Activated T-helper 1 cell treated with anti-CD3 and anti-CD28 coated beads, Interleukin-2, amount 50 U/mL, for 16 hours (primary cell): ENCODE results near the gene GINS3.

Experiments used
- DNase-seq, 2 donors: peaks; one replicate each; pipeline ENCODE4 v3.0.0-alpha.2; 2020; ENCODE audit warnings: low read depth in 1 of 2, low spot score in 1 of 2

The GINS3 gene

DNA sequence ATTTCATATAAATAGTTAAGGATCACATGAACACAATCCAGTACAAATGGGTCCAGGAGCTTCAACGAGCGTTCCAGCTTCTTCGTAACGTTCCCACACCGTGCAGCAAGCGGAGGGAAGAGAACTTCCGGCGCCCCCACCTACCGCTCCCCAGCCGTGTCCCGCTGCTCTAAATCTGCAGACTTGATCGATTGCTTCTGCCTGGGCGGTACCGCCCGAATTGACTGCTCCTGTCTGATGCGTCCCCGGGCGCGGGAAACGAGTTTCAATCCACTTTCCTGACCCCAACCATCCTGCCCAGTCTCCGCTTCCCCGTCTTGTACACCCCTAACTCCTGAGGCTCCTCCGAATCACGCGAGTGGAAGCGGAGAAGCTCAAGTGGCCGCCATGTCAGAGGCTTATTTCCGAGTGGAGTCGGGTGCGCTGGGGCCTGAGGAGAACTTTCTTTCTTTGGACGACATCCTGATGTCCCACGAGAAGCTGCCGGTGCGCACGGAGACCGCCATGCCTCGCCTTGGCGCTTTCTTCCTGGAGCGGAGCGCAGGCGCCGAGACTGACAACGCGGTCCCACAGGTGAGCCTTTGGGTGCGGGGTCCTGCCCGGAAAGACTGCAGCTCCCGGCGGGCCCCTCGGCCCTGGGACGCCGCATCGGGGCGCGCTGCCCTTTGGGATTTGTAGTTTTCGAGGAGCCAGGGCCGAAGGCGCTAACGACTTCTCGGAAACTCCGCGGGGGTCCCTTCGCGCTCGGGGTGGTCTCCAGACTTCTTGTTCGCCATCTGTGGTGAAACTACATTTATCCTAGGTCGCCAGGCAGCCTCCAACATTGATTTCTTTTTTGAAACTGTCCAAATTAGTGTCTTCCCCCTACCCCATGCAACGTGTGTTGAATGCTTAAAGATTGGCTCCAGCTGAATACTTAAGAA, at the start of gene GINS3:
Gene GINS3 (plus strand): TSS at position 257 of the 923 bp plus-strand sequence. CDS start 131 bp downstream, at position 388.
- peak; percentile 64 to 66 for DNase-seq

DNA sequence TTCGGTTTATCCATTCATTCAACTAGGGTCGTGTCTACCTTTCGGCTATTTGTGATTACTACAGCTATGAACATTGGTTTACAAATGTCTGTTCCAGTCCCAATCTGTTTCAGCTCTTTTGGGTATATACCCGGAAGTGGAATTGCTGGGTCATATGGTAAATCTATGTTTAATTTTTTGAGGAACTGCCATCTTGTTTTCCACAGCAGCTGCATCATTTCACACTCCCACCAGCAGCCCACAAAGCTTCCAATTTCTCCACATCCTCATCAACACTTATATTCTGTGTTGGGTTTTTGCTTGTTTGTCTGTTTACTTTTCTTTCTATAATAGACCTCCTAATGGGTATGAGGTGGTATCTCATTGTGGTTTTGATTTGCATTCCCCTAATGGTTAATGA, 48.7 kb upstream of the GINS3 start:
- DNase-seq, result no peak

GRCh38 chr16:58345574-58346354, 46.5 kb upstream of the GINS3 start:
- DNase-seq, result no peak

- no peak for DNase-seq
These were observed 45.4 kb upstream of the GINS3 start for GRCh38 chr16:58346831-58347371.

GRCh38 chr16:58348986-58349385, 43.3 kb upstream of the GINS3 start:
- DNase-seq, result no peak

DNA sequence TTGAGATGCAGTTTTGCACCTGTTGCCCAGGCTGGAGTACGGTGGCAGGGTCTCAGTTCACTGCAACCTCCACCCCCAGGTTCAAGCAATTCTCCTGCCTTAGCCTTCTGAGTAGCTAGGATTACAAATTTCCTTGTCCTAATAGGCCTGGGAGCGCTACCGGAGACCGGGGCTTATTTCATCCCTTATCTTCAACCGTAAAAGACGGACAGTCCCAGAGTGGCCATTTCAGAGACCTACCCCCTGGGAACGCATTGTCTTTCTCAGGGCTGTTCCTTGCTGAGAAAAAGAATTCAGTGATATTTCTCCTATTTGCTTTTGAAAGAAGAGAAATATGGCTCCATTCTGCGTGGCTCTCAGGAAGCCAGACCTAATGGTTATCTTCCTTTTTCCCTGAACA, 39.6 kb upstream of the GINS3 start:
- no peak for DNase-seq

GRCh38 chr16:58360041-58360634, 32.1 kb upstream of the GINS3 start:
- no peak for DNase-seq

DNA sequence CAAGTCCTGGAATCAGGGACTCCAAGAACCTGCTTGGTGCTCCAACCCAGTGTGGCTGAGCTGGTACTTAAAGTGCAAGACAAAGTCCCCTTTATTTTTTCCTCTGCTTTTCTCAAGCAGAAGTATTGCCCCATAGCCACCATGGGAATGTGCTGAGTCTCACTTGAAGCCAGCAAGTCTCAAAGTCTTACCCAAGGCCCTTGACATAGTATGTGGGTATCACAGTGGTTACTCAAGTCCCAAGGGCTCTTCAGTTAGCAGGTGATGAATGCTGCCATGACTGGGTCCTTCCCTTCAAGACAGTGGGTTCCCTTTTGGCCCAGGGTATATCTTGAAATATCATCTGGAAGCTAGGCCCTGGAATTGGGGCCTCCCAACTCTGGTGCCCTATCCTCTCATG, 30.5 kb upstream of the GINS3 start:
- DNase-seq, result no peak

DNA sequence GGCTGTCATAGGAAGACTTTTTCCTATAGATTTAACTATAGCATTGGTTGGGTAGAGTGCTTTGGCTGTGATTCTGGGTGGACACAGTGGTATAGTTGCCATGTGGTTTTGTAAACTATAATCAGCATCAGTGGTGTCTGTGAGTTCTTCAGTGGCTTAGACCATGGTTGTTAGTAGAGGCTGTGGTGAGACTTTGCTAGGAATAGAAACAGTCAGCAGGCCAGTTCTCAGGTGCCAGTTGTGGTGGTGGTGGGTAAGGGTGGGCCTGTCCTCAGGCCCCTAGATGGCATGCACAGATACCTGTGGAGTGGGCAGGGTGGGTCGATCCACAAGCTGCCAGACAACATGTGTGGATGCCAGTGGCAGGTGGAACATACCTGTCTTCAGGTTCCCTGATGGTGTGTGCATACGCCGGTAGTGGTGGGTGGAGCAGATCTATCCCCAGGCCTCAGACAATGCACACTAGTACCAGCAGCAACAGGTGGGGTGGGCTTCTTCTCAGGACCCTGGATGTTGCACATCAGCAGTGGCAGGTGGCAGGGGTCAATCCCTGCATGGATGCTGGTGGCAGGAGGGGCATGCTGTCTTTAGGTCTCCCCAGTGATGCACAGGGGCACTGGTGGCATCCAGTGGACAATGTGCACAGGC, 28.4 kb upstream of the GINS3 start:
- DNase-seq, result no peak

- no peak for DNase-seq
These were observed 26.6 kb upstream of the GINS3 start for GRCh38 chr16:58365623-58366022.

DNA sequence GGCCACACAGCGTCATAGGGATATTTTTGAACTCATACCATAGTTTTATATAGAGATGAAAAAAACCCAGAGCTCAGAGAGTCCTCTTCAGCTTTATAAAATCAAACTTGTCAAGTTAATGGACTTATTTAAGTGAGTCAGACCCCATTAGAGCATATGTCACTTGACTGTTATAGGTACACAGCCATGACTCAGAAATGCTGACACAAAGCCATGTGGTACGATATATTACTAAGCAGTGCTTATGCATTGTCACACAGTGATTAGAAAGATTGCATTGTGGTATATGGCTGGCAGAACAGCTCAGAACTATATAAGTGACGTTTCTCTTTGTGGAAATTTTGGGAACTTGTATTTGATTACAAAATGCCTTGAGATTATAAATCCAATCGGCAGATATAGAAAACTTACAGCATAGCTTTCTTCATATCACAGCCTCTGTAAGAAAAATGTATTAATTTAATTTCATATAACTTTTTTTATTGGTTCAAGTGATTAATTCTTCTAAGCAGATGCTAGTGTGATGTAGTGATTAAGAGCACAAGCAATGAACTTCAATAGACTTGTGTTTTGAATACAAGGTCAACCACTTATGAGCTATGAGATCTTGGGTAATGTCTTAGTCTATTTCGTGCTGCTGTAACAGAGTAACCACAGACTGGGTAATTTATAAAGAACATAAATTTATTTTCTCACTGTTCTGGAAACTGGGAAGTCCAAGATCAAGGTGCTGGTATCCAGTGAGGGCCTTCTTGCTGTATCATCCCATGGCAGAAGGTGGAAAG, 25.8 kb upstream of the GINS3 start:
- no peak for DNase-seq

- DNase-seq, result no peak
These were observed 25.0 kb upstream of the GINS3 start for GRCh38 chr16:58367252-58367651.

DNA sequence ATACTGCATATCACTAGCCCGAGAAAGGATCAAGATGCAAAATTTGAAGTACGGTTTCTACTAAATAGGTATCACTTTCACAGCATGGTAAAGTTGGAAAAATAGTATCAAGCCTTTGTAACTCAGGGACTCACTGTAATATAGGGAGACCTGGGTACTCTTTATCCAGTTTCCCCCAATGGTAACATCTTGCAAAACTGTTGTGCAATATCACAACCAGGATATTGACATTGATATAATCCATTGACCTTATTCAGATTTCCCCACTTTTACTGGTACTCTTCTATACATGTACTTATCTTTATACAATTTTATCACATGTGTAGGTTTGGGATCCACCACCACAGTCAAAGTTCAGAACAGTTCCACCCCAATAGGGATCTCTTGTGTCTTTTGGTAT, 20.4 kb upstream of the GINS3 start:
- DNase-seq, result no peak

- no peak for DNase-seq
These were observed 16.9 kb upstream of the GINS3 start for GRCh38 chr16:58375386-58375785.

DNA sequence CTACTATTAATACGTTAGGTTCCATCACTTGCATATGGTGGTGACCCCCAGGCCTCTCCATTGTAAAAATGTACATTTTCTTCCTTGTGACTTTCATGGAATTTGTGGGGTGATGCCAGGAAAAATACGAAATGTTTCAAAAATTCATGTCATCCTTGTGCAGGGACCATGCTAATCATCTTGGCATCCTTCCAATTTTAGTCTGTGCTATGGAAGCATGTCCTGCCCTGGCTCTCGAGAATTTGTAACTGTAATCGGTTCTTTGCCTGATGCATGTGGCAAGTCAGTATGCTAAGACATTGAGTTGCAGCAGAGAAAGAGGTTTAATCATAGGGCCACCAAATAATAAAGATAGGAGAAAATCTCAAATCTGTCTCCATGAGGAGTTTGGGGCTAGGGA, 14.3 kb upstream of the GINS3 start:
- DNase-seq, result no peak

DNA sequence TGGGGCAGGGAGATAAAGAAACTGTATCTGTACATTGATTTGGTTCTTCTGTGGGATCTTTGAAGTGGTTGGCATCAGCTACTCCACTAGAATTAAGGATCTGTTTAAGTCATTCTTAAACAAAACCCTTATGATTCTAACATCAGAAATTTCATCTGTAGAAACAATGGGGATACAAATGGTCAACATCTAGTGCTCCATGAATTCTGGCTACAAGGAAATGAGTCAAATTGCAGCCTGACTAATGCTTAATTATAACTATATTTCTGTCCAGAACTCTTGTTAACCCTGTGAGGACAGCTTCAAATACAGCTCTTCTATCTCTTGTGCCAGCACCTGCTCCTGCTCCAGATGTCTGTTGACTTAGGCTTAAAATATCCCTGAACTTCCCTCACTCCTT, 13.9 kb upstream of the GINS3 start:
- DNase-seq, result no peak

DNA sequence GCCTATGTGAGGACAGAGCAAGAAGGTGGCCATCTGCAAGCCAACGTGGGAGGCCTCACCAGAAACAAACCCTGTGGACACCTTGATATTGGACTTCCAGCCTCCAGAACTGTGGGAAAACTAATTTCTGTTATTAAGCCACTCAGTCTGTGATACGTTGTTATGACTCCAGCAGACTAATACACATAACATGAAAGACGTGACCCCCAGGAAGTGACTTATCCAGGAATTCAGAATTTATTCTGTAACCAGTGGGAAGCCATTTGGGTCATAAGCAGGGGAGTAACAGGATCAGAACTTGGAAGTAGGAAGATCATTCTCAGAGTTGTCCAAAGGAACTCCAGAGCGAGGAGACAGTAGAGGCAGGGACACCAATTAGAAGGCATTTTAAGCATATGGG, 12.5 kb upstream of the GINS3 start:
- no peak for DNase-seq

DNA sequence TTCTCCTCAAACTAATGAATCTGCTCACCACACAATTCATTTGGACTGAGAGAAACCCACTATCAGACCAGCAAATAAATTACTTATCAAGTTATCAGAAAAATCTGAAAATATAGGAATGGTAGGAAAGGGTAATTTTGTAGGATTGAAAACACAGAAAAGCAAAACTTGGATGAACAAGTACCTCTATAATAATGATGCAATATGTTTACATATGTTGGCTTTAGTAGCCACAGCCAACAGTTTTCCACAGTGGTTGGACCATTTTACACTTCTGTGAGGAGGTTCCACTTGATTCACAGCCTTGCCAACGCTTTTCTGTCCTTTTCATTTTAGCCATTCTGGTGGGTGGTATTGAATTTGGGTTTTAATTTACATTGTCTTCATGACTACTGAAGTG, 10.6 kb upstream of the GINS3 start:
- no peak for DNase-seq

GRCh38 chr16:58384437-58385055, 7.7 kb upstream of the GINS3 start:
- DNase-seq, result no peak

- no peak for DNase-seq
These were observed 7.0 kb upstream of the GINS3 start for GRCh38 chr16:58385218-58385773.
